Measurements from ENCODE around the gene SEC22A. TPM values are rescaled to one million over a fixed set of nuclear protein-coding genes. Genes with fewer than 3 reads are reported as not detected.

Gene SEC22A
- polyA plus RNA-seq, 4 donors = 4.6 to 17.3 (median 8.3) TPM

DNA sequence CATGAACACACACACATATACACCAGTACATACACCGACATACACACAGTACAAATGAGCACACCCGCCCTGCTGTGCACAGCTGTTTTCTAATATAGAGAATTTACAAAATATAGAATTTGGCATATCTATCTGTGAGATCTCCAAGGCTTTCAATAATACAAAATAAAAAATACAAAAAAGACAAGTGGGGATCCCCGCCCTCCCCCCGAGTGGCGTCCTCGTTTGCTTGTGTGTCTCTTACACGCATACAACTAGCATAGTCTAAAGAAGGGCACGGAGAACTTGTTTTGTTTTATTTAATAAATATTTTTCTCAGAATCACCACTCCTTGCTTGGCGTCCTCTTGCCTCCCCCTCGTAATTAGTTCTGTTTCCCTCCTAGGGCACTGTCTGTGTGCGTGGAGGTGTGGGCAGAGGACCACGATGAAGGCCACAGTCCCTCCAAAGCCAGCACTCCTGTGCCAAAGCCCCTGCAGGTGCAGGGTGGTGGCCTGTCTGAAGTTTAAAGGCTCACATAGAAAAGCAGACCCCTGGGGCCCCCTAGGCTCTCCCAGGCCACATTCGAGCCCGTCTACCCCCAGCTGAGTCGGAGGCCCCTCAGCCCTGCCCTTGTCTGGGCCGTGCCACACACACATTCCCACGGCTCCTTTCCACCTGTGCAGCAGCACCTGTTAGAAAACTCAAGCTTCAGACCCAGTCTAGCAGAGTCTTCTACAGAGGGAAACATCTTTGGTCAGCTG, 82.1 kb downstream of the SEC22A start:
- H3K9me3 ChIP-seq (ENCODE audit: control insufficient read depth in 2 of 2, insufficient read depth in 1 of 2, low read depth in 1 of 2, low read length in 1 of 2) = no peaks in the 10 kb centered on the region
- DNase-seq (no peak), FAIRE-seq (no peak)
- H3K36me3 ChIP-seq (ENCODE audit: control insufficient read depth in 3 of 3, insufficient read depth in 2 of 3, low read depth in 1 of 3, low read length in 3 of 3) = peaks cover 0 to 43% (median 0%) of the 10 kb centered on the region in 3 donors
- H3K27me3 ChIP-seq (ENCODE audit: control insufficient read depth in 3 of 3, insufficient read depth in 3 of 3, low read length in 3 of 3) = no peaks in the 10 kb centered on the region
- WGBS, 3 donors = 83 to 86% (median 86%) methylated on average over 17 of the region's 17 CpGs
- H3K4me3 ChIP-seq (ENCODE audit: low read depth in 1 of 3, low read length in 3 of 3) = no peak overlapping the region
- H3K4me1 ChIP-seq (ENCODE audit: control insufficient read depth in 3 of 3, insufficient read depth in 2 of 3, low read depth in 1 of 3, low read length in 2 of 3) = no peaks in the 10 kb centered on the region
- no peak overlapping the region for H3K27ac ChIP-seq (ENCODE audit: low read depth in 1 of 3, low read length in 2 of 3)

DNA sequence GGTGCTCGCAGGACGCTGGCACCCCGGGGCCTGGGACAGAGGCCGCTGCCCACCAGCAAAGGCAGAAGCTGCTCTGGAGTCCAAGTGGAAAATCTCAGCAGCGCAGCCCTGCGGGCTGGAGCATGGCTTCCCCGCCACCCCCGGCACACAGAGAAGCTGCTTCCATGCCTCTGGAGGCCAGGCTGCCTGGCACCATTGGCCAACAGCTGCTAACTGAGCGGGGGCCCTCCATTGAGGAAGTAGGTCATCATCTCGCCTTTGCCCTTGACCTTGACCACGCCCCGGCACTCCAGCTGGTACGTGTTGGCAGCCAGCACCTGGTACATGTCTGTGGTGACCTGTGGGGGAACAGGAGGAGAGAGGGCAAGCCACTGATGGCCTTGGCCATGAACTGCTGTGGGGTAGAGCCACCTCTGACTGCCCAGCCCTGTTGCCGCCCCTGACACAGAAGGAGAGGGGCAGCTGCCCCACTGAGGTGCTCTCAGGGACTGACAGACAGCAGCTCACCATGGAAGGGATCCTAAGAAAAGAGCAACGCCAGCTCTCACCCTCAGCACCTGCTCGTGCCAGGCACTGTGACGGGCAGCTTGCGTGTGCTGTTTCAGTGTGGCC, 82.8 kb downstream of the SEC22A start:
- Histone ChIP-seq H3K36me3 (ENCODE audit: control insufficient read depth in 3 of 3, insufficient read depth in 2 of 3, low read depth in 1 of 3, low read length in 3 of 3) (peaks cover 0 to 47% (median 0%) of the 10 kb centered on the region in 3 donors), H3K4me1 (ENCODE audit: control insufficient read depth in 3 of 3, insufficient read depth in 2 of 3, low read depth in 1 of 3, low read length in 2 of 3) (no peaks in the 10 kb centered on the region), H3K4me3 (ENCODE audit: low read depth in 1 of 3, low read length in 3 of 3) (no peak overlapping the region), H3K9me3 (ENCODE audit: control insufficient read depth in 2 of 2, insufficient read depth in 1 of 2, low read depth in 1 of 2, low read length in 1 of 2) (no peaks in the 10 kb centered on the region), H3K27me3 (ENCODE audit: control insufficient read depth in 3 of 3, insufficient read depth in 3 of 3, low read length in 3 of 3) (no peaks in the 10 kb centered on the region), H3K27ac (ENCODE audit: low read depth in 1 of 3, low read length in 2 of 3) (no peak overlapping the region)
- no peak for FAIRE-seq
- peak in 1 of 2 donors; percentile 11 for DNase-seq
- 60 to 85% (median 68%) methylated on average over 18 of the region's 18 CpGs for WGBS, 3 donors

DNA sequence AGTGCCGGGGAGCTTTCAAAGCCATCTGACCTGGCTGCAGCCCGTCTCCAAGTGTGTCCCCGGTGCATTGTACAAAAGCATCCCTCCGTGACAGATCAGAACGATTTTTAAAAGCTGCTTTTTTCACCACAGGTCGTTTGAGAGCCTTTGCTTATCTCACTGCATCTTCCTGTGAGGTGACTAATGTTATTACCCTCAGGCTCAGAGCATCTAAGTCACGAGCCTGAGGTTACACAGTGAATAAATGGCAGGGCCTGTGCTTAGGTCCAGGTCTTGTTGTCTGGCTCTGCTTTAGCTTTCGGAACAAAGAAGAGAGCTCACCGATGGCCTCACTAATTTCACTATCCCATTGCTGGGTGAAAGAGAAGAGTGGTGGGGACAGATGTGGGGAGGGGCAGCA, 83.3 kb downstream of the SEC22A start:
- Histone ChIP-seq H3K4me1 (ENCODE audit: control insufficient read depth in 3 of 3, insufficient read depth in 2 of 3, low read depth in 1 of 3, low read length in 2 of 3) (no peaks in the 10 kb centered on the region), H3K36me3 (ENCODE audit: control insufficient read depth in 3 of 3, insufficient read depth in 2 of 3, low read depth in 1 of 3, low read length in 3 of 3) (peaks cover 0 to 53% (median 0%) of the 10 kb centered on the region in 3 donors), H3K27ac (ENCODE audit: low read depth in 1 of 3, low read length in 2 of 3) (no peak overlapping the region), H3K9me3 (ENCODE audit: control insufficient read depth in 2 of 2, insufficient read depth in 1 of 2, low read depth in 1 of 2, low read length in 1 of 2) (no peaks in the 10 kb centered on the region), H3K27me3 (ENCODE audit: control insufficient read depth in 3 of 3, insufficient read depth in 3 of 3, low read length in 3 of 3) (no peaks in the 10 kb centered on the region), H3K4me3 (ENCODE audit: low read depth in 1 of 3, low read length in 3 of 3) (no peak overlapping the region)
- WGBS, 3 donors = 66 to 79% (median 68%) methylated on average over 9 of the region's 9 CpGs
- DNase-seq (no peak), FAIRE-seq (no peak)

DNA sequence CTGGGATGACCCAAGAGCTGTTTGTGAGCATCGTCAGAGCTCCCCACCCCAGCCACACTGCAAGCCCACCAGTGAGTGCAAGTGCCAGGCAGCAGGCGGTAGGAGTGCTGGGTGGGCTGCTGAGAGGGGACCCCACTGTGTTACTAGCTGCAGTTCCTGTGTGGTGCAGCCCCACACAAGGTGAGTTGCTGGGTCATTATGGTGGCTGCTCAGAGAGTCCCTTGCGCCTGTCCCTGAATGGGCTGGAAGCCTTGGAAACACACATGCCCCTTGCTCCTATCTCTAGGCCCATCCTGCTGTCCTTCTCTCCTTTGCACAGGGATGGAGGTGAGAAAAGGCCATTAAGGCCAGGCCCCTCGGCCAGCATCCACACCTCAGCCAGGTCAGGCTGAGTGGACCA, 83.7 kb downstream of the SEC22A start:
- Histone ChIP-seq H3K27me3 (ENCODE audit: control insufficient read depth in 3 of 3, insufficient read depth in 3 of 3, low read length in 3 of 3) (no peaks in the 10 kb centered on the region), H3K9me3 (ENCODE audit: control insufficient read depth in 2 of 2, insufficient read depth in 1 of 2, low read depth in 1 of 2, low read length in 1 of 2) (no peaks in the 10 kb centered on the region), H3K4me3 (ENCODE audit: low read depth in 1 of 3, low read length in 3 of 3) (no peak overlapping the region), H3K4me1 (ENCODE audit: control insufficient read depth in 3 of 3, insufficient read depth in 2 of 3, low read depth in 1 of 3, low read length in 2 of 3) (no peaks in the 10 kb centered on the region), H3K36me3 (ENCODE audit: control insufficient read depth in 3 of 3, insufficient read depth in 2 of 3, low read depth in 1 of 3, low read length in 3 of 3) (peaks cover 0 to 56% (median 0%) of the 10 kb centered on the region in 3 donors), H3K27ac (ENCODE audit: low read depth in 1 of 3, low read length in 2 of 3) (no peak overlapping the region)
- FAIRE-seq (no peak), DNase-seq (no peak)
- 81 to 88% (median 82%) methylated on average over 4 of the region's 4 CpGs for WGBS, 3 donors

DNA sequence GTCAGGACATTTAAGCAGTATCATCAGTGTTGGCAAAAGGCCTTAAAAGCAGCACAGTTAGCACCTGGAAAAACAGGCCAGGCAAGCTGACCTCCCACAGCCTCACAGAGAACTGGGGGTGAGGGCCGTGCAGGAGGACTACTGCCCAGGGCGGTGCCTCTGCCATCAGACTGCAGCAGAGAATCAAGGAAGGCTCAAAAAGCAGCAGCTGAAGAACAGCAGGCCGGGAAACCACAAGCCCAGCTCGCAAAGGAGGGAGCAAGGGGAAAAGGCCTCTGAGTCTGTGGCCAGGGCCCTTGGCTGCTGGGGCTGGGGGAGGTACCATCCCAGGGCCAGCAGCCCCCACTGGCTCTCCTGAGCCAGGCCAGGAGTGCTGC, 84.2 kb downstream of the SEC22A start:
- Histone ChIP-seq H3K4me3 (ENCODE audit: low read depth in 1 of 3, low read length in 3 of 3) (no peak overlapping the region), H3K27ac (ENCODE audit: low read depth in 1 of 3, low read length in 2 of 3) (no peak overlapping the region), H3K36me3 (ENCODE audit: control insufficient read depth in 3 of 3, insufficient read depth in 2 of 3, low read depth in 1 of 3, low read length in 3 of 3) (peaks cover 0 to 61% (median 0%) of the 10 kb centered on the region in 3 donors), H3K27me3 (ENCODE audit: control insufficient read depth in 3 of 3, insufficient read depth in 3 of 3, low read length in 3 of 3) (no peaks in the 10 kb centered on the region), H3K4me1 (ENCODE audit: control insufficient read depth in 3 of 3, insufficient read depth in 2 of 3, low read depth in 1 of 3, low read length in 2 of 3) (no peaks in the 10 kb centered on the region), H3K9me3 (ENCODE audit: control insufficient read depth in 2 of 2, insufficient read depth in 1 of 2, low read depth in 1 of 2, low read length in 1 of 2) (no peaks in the 10 kb centered on the region)
- DNase-seq (no peak), FAIRE-seq (no peak)
- 70 to 78% (median 73%) methylated on average over 4 of the region's 4 CpGs for WGBS, 3 donors

DNA sequence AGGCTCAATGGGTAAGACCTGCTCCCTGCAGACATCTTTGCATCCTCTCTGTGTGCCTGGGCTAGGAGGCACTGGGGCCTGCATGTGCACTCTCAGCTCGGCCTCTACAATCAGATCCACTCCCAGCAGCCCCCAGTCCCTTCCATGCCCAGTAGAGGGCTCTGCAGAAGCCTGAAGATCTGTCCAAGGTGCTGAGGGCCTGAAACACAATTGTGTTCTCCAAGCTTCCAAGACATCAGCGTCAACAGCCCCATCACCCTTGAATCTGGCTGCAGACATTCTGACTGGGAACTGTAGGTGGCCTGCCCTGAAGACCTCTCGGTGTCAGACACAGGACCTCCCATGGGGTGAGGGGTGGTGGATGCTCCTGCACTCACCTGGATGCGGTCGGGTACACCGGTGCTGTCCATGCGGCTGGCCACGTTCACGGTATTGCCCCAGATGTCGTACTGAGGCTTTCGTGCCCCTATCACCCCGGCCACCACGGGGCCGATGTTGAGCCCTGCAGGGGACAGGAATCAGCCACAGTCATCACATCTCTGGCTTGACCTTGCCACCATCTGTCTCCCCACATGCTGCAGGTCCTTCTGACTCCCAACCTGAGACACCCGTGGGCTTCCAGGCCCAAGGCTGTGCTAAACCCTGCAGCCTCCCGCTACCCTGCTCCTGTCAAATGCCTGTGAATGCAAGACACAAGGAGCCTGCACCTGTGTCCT, 84.7 kb downstream of the SEC22A start:
- H3K4me3 ChIP-seq (ENCODE audit: low read depth in 1 of 3, low read length in 3 of 3) = no peak overlapping the region
- no peaks in the 10 kb centered on the region for H3K27me3 ChIP-seq (ENCODE audit: control insufficient read depth in 3 of 3, insufficient read depth in 3 of 3, low read length in 3 of 3)
- peaks cover 0 to 64% (median 0%) of the 10 kb centered on the region in 3 donors for H3K36me3 ChIP-seq (ENCODE audit: control insufficient read depth in 3 of 3, insufficient read depth in 2 of 3, low read depth in 1 of 3, low read length in 3 of 3)
- H3K9me3 ChIP-seq (ENCODE audit: control insufficient read depth in 2 of 2, insufficient read depth in 1 of 2, low read depth in 1 of 2, low read length in 1 of 2) = no peaks in the 10 kb centered on the region
- FAIRE-seq = no peak
- DNase-seq = peak; percentile 38 to 58
- H3K27ac ChIP-seq (ENCODE audit: low read depth in 1 of 3, low read length in 2 of 3) = no peak overlapping the region
- no peaks in the 10 kb centered on the region for H3K4me1 ChIP-seq (ENCODE audit: control insufficient read depth in 3 of 3, insufficient read depth in 2 of 3, low read depth in 1 of 3, low read length in 2 of 3)
- WGBS, 3 donors = 79 to 80% (median 80%) methylated on average over 16 of the region's 16 CpGs

DNA sequence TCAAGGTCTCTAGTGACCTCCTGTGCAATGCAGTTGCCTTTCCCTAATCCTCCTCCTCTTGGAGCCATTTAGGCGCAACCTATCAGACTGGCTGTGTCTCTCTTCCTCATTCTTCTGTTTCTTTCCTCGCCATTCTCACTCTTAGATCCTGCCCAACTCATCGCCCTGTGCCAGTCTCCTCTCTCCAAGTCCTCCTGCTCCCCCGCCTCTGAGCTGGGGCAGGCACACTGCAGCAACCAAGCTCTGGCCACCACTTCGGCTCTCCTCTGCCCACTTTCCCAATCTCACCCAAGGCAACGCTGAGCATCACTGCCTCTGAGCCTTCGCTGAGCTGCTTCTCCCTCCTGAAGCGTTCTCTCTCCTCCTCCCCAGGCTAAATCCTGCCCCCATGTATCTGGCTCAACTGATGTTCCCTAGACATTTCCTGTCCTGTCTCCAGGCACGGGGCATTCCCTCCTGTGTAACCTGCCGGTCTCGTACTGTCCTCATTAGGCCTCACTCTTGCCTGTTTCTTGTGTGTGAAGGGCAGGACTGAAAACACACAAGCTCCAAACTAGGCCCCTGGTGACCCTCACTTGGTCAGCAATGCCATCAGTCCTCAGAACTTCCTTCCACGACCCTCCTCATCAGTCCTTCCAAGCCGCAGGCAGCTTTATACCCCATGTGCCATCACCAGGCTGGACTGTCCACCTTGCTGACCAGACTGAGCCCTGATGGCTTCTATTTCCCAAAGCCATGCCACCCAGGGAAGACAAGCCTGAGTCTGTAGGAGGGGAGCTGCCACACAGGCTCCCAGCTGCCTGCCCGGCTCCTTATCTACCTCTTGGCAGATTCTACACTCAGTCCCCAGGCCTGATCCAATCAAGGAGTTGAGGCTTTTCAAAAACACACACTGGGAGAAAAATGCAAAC, 85.6 kb downstream of the SEC22A start:
- Histone ChIP-seq H3K27ac (ENCODE audit: low read depth in 1 of 3, low read length in 2 of 3) (no peak overlapping the region), H3K4me3 (ENCODE audit: low read depth in 1 of 3, low read length in 3 of 3) (no peak overlapping the region), H3K36me3 (ENCODE audit: control insufficient read depth in 3 of 3, insufficient read depth in 2 of 3, low read depth in 1 of 3, low read length in 3 of 3) (peaks cover 0 to 64% (median 0%) of the 10 kb centered on the region in 3 donors), H3K4me1 (ENCODE audit: control insufficient read depth in 3 of 3, insufficient read depth in 2 of 3, low read depth in 1 of 3, low read length in 2 of 3) (no peaks in the 10 kb centered on the region), H3K9me3 (ENCODE audit: control insufficient read depth in 2 of 2, insufficient read depth in 1 of 2, low read depth in 1 of 2, low read length in 1 of 2) (no peaks in the 10 kb centered on the region), H3K27me3 (ENCODE audit: control insufficient read depth in 3 of 3, insufficient read depth in 3 of 3, low read length in 3 of 3) (no peaks in the 10 kb centered on the region)
- WGBS, 3 donors = 84 to 90% (median 87%) methylated on average over 14 of the region's 14 CpGs
- no peak for FAIRE-seq
- DNase-seq = no peak

DNA sequence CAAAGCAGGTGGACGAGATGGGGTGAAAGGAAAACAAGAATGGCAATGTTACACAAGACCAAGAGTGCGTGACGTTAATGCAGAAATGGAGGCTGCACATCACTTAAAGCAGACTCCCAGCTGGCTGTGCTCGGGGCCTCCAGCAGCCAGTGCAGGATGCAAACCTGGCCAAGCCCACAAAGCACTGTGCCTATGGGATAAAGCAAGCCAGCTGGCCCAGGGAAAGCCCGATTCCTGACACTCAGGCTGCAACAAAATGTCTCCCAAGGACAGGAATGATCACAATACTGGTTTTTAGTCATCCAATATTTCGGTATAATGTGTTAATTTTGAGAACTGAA, 86.2 kb downstream of the SEC22A start:
- no peaks in the 10 kb centered on the region for H3K27me3 ChIP-seq (ENCODE audit: control insufficient read depth in 3 of 3, insufficient read depth in 3 of 3, low read length in 3 of 3)
- FAIRE-seq = no peak
- H3K4me3 ChIP-seq (ENCODE audit: low read depth in 1 of 3, low read length in 3 of 3) = no peak overlapping the region
- no peaks in the 10 kb centered on the region for H3K9me3 ChIP-seq (ENCODE audit: control insufficient read depth in 2 of 2, insufficient read depth in 1 of 2, low read depth in 1 of 2, low read length in 1 of 2)
- WGBS, 3 donors = 71 to 78% (median 75%) methylated on average over 6 of the region's 6 CpGs
- no peaks in the 10 kb centered on the region for H3K4me1 ChIP-seq (ENCODE audit: control insufficient read depth in 3 of 3, insufficient read depth in 2 of 3, low read depth in 1 of 3, low read length in 2 of 3)
- peaks cover 0 to 65% (median 0%) of the 10 kb centered on the region in 3 donors for H3K36me3 ChIP-seq (ENCODE audit: control insufficient read depth in 3 of 3, insufficient read depth in 2 of 3, low read depth in 1 of 3, low read length in 3 of 3)
- DNase-seq = no peak
- H3K27ac ChIP-seq (ENCODE audit: low read depth in 1 of 3, low read length in 2 of 3) = no peak overlapping the region
